HK-2 (cell line): ENCODE measurements around the gene PHF21A.
"Not testable (repeated sequence)": the region's sequence is repeated elsewhere in the genome, so short reads cannot be mapped to it uniquely, and the experiment has no call there.

ENCODE experiments used
- DNase-seq: peaks from one replicate; pipeline ENCODE4 v3.0.0-alpha.2; 2018; ENCODE audit not compliant: unreplicated experiment

PHF21A gene

DNA sequence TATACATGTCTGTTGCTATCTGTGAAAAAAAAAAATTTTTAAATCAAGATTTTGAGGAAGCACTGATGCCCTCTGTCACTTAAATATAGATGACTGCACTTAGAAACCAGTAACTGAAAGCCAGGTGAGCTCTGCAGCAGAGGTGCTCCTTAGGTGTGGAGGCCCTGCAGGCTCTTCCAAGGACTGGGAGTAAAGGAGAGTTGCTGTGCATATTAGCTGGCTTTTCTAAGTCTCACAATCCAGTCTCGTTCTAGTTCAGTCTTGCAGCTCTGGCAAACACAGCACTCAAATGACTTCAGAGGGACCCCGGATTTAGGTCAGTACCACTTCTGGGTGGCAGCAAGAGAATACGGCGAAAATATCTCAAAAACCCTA, 137.8 kb downstream of the PHF21A start:
- no peak for DNase-seq

DNA sequence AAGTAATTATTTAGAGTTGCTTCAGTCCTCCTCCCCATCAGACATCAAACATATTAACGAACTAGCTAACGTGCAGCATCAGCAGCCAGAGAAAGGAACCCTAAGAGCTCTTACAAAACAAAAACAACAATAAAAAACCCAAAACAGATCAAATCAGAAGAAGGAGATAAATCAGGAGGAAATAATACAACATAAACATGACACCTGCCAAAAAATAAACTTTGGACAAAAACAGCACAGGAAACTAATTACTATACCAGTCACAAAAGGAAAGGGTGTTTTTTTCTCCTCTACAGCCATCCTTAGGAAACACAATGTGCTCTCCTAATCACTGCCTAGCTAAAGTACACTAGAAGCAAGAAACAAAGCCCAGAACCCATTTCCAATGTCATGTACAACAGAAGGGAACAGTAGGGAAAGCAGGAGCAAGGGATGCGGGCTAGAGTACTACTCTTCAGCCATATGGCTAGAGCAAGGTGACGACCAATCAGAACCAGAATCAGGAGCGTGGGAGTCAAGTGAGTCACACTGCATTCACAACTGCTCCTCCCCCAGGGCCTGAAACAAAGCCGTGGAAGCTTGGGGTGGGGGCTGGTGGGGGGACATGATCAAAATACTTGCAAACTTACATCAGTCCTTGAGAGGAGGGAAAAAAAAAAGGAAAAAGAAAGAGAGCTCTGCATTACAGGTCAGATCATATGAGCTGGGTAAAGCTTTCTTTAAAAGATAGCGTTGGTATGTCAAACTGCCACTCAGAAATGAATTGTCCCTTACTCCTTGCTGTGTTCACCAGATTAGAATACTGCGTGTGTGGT, 138.4 kb downstream of the PHF21A start:
- DNase-seq, result peak; percentile 6

DNA sequence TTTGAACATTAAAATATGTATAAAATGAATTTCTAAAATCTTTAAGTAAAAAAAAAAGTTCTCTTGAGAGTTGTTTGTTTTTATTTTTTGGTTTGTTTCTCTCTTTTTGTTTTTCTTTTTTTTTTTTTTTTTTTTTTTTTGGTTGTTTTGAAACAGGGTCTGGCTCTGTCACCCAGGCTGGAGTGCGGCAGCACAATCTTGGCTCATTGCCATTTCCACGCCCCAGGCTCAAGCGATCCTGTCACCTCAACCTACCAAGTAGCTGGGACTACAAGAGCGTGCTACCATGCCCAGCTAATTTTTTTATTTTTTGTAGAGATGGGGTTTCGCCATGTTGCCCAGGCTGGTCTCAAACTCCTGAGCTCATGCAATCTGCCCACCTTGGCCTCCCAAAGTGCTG, 139.4 kb downstream of the PHF21A start:
- DNase-seq, result not testable (repeated sequence)

DNA sequence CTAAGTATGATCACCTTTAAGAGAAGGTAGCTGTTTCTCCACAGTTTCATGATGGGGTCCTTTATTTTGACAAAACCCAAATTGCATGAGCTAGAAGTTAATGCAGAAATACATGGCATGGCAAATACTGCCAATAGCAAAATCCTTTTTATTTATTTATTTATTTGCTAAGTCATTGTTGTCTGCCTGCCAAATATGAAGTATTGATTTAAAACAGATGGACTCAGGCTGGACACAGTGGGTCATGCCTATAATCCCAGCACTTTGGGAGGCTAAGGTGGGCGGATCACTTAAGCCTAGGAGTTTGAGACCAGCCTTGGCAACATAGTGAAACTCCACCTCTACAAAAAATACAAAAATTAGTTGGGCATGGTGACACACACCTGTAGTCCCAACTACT, 146.4 kb downstream of the PHF21A start:
- no peak for DNase-seq

DNA sequence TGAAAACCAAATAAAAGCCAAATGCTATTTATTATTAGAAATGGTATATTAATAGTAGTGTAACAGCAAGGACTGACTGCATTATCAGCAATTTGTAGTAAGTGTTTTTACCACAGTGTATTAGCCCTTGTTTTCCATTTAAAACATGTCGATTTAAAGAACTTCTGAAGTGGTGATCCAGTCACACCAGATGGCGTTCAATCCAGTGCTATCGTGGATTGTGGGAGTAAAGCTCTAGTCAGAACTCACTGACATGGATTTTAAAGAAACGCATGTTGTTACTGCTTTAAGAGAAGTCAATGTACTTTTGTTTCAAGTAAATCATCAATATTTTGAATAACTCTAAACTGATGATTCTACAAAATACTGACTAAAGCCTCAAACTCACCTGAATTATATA, 147.7 kb downstream of the PHF21A start:
- DNase-seq, result no peak

DNA sequence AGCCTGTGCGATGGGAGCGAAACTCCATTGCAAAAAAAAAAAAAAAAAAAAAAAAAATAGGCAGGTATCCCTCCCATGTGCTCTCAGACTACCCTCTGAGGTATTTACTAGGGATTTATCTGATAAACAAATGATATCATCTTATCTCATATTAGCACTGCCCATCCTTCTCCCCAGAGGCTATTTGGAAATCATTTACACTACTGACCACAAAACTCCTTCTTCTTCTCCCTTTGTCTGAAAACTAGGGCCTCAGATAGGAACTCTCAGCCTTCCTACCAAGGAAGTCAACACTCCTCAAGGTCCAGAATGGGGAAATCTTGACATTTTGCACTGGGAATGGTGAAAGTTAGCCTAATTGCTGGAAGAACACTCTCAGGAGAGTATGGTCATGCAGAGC, 152.4 kb downstream of the PHF21A start:
- DNase-seq, result no peak

DNA sequence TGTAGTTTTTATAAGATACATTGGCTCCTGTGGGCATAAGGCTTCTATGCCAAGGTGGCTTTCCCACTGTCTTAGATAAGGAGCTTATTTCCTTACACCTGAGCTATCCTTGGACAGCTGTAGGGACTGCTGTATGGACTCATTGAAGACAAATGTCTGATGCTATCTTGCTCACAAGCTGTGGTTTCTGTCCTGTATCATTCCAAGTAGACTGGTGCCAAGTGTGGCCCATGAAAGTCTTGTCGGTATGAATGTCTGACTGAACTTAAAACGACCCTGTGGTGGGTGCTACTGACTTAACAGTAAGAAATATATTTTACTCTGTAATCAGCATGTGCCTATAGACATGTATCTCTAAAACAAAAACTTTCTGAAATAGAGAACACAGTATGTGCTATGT, 153.7 kb downstream of the PHF21A start:
- DNase-seq, result no peak

DNA sequence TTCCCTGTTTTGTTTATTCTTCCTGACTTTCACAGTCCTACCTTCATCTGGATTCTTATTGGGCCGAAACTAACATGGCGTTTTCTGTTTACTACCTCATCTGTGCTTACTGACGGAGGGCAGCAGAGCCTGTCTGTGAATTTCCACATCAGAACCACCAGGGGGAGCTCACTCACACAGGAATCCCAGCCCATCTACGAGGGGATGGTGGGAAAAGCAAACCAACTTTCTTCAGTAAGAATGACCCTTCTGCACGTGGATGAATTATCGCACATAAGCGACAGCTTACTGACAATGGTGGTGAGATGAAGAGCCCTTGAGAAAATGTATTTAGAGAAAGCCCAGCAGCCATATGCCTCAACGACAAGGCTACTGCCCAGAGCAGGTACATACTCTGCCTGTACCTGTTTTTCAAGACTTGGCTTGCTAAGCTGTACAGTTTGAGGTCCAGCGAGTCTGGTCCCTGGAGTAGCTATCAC, 156.3 kb downstream of the PHF21A start:
- peak; percentile 35 for DNase-seq

DNA sequence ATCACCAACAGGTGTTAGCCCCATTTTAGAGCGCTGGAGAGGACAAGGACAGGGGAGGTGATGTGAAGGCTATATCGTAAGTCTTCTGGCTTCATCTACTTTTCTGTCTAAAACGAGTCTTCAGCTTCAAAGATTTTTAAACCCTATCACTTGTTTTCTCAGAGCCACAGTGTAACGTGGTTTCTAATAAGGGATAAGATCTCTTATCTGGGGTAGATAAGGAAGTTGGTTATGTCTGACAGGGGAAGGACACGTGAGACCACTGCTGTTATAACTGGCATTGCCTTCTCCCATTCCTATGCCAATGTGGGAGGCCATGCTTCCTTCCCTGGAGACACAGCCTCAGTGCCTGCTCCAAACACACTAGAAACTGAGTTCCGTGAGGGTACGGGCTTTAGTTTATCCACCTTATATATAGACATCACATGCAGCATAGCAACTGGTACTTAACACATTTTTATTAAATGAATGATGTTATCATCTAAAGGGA, 159.5 kb downstream of the PHF21A start:
- DNase-seq, result no peak

DNA sequence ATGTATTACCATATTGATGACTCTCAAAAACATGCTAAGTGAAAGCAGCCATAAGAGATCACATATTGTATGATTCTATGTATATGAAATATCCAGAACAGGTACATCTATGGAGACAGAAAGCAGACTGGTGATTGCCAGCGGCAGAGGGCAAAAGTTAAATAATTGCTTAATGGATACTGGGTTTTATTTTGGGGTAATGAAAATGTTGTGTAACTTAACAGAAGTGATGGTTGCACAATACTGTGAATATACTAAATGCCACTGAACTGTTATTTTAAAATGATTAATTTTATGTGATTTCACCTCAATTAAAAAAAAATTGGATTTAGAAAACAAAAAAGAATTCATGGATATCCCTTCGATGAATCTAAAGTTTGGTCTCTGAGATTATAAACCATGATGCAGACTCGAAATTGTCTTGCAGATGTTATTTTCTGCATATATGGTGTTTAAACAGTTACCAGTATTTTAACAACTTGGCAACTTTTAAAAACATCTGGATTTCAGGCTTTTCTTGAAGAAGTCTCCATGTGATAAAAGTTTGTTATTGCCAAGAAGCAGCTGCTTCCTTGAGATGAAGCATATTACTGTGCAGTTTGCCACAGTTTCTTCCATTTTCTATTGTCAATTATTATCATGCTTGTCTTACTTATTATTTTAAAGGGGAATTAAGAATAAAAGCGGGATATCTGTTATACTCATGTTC, 160.7 kb downstream of the PHF21A start:
- DNase-seq, result no peak

DNA sequence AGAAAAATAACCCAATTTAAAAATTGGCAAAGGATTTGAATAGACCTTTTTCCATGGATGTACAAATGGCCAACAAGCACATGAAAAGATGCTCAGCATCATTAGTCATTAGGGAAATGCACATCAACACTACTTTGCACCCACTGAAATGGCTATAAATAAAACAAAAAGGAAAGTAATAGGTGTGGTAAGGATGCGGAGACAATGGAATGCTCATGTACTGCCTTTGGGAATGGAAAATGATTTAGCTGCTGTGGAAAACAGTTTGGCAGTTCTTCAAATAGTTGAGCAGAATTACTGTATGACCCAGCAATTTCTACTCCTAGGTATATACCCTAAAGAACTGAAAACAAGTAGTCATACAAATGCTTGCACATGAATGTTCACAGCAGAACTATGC, 161.4 kb downstream of the PHF21A start:
- DNase-seq, result no peak

DNA sequence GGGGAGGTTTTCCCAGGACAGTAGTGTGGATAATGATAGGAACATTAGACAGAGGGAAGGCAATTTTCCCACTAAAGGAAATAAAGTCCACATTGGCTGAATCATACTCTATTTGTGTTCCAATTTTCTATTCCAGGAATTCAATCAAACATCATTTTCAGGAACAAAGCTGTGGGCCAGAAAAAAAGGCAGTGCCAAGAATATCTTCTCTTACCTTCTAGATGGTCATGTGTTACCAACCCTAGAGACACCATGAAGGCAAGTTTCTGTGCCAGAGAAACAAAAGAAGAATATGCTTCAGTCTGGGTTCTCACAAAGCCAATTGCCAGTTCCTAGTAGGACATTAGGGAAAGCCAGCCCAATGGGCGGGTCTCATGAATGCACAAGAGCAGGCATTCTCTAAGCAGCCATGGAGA, 171.3 kb downstream of the PHF21A start:
- DNase-seq, result no peak

DNA sequence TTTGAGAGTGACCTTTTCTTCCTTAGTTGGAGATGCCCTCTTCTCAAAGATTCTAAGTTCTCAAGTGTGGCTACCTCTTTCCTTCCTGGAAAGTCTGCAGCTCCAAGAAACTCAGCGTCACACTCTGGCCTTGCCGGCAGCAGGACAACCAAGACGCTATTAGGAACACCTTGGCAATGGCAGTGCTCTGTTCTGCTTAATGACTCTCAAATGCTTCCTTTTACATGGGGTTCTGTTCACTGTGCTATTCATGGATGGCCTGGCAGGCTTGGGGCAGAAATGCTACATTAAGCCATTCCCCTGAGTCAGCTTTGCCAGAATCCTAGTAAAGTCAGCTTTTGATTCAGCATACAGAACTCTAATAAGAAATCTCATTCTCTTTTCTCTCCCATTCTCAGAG, 172.9 kb downstream of the PHF21A start:
- no peak for DNase-seq

DNA sequence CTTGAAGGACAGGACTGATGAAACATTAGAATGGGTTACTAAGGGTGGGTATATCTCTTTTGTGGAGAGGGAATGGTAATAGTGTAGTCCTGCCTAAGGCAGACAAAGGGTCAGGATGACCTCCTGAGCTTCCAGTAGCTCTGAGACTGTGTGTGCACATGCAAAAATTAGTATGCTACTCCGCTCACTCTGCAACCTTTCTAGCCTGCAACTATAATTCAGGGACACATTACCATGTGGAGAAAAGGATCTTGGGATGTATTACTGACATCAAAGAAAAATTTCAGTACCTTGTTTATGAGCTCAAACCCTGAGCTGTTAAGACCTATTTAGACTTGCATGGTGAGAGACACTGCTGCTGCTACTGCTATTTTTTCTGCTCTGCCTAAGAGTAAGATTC, 173.4 kb downstream of the PHF21A start:
- no peak for DNase-seq

DNA sequence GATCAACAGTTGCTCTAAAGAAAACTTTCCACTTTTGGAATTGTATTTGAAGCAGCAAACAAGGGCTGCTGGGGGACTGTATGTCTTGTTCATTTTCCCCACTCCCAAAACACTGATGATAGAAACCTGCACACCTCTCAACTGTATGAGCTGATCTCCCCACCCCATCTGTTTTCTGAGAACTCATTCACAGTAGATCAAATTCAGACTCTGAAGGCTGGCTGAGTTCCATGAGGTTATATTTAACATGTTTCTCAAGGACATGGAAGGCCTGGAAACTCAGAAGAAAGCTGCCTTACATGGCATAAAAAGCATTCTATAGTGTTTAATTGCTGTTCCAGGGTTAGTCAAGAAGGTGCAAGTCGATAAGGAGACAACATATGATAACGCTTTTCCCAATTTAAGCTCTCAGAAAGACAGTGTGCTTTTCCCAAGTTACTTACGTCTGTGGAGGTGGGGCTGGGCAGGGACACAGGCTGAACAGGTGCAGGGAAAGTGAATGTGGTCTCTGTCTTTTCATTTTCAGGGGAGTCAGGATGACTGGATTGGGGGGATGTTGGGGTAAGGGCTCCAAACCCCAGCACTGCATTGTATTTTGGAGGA, 175.8 kb downstream of the PHF21A start:
- DNase-seq, result no peak

DNA sequence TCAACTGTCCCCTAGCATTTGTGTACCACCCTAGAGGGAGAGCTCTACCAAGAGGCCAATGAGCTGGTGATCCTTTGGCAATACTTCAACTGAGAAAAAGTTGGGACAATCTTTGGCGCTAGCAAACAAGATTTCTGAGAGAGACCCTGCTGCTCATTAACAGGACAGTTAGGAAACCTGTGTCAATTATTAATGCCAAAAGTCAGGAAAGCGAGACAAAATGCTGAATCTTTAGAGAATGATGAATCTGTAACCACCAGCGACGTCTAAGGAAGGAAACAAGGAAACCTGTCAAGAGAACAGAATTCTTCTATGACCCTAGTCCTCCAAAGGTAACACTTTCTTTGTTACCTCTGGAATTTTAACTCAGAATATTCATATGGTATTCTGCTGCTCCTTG, 178.9 kb downstream of the PHF21A start:
- DNase-seq, result no peak

DNA sequence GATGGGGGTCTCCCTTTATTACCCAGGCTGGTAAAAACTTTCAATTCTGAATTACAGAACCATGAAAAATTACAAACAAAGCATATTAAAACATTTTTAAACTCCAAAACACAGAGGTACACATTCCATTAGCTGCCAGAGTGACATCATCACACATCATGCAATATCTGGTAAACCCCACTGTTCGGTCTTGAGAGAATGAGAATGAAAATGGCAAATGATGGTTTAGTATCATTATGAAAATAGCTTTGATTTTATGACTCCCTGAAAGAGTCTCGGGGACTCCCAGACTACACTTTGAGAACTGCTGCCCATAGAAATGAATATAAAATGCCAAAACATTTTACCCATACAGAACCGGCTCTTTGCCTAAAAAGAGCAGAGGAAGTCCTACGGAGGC, 180.0 kb downstream of the PHF21A start:
- no peak for DNase-seq

DNA sequence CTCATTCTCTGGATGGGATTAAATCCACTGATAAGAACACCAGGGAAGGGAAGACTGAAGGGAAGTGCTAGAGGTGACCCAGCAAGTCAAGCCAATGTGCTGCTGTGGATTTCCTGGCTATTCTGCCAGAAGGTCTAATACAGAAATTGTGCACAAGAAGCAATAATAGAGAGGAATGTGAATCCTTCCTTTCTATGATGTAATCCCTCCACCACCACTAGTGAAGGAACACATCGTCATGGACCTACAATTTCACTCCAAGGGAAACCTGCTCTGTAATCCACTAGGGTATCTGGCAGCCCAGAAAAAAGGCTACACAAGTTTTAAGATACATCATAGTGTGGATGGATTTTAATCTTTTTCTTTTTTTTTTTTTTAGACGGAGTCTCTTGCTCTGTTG, 181.4 kb downstream of the PHF21A start:
- DNase-seq, result no peak

DNA sequence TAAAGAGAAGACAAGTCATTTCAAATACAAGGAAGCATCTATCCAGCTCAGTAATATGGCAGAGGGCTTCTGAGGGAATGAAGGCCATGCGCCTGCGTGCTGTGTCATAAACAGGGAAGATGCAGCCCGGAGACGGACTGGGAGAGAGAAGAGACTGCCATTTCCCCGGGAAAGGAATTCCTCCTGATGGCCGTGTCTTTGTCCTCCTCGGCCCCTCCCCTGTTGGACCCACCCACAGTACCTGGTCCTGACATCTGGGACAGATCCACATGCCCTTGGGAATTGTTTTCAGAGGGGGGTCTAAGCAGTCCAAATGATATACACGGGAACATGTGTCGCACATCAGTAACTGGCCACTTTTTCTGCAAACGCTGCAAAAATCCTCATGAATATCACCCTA, 183.3 kb downstream of the PHF21A start:
- no peak for DNase-seq

DNA sequence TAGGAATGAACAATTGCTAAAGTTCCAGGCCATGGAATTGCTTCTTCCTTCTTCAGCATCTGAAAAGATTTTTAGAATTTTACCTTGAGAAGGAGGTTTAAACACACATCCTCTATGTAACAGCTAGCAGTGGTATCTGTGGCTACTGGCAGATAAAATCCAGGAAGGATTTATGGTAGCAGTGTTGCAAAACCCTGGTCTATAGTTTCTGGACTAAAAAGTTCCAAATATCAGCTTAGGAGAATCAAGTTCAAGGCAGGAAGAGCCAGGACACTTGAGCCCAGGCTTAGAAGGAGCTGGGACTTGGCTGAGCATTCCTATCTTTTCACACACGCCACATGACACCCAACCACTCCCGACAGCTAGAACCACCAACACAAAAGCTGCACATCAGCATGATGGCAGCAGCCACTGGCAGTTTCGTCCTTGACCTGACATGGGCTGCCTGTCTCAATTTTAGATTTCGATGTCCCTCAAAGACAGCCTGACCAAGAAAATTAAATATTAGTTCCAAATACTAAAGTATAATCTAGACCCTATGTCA, 184.7 kb downstream of the PHF21A start:
- no peak for DNase-seq

DNA sequence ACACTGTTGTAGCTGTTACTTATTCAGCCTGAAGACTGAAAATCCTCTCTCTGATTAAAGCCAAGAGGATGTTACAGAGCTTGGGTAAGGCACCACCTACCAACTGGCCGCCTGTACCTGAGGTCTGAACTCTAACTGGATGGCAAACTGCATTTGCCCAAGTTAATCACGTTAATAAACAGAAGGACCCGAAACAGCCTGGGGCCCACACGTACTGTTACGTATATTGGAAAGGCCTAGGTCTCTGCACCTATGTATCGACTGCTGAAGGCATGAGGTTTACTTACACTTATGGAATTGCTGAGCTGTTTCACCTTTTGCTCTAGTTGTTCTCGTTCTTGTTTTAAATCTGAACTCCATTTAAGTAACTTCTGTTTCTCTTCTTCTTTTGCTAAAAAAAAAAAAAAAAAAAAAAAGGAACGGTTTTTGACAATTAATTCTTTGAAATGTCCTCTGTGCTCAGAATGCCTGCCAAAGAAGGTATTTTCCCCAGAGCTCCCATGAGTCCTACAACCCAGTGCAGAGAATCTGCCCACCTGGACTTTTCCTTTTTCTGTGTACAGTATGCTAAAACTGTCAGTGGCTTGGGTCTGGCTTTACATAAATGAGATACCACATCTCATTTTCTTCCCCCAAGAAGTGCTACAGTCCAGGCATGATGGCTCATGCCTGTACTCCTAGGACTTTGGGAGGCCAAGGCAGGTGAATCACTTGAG, 185.7 kb downstream of the PHF21A start:
- no peak for DNase-seq
